GM19455 (cell line): Measurements from ENCODE around the gene ASB5.
"Not testable (repeated sequence)": the region's sequence is repeated elsewhere in the genome, so short reads cannot be mapped to it uniquely, and the experiment has no call there.

Experiments
- ATAC-seq: cut with Tn5 transposase; IDR thresholded peaks from one replicate; pipeline ENCODE4 v1.9.1; 2021; ENCODE audit not compliant: unreplicated experiment

ASB5 gene

GRCh38 chr4:176268963-176269362 lies at the start of gene ASB5:
Gene ASB5 (minus strand): TSS chr4:176269222. CDS start chr4:176269108, 114 bp downstream.
- ATAC-seq = no peak

- no peak for ATAC-seq
Observed at GRCh38 chr4:176313596-176314336, 44.7 kb upstream of the ASB5 start.

- no peak for ATAC-seq
Observed at GRCh38 chr4:176309772-176310171, 40.8 kb upstream of the ASB5 start.

GRCh38 chr4:176309046-176309445 lies 40.0 kb upstream of the ASB5 start:
- peak; percentile 99 for ATAC-seq

GRCh38 chr4:176308441-176308840 lies 39.4 kb upstream of the ASB5 start:
- ATAC-seq = peak; percentile 68

GRCh38 chr4:176307666-176307930 lies 38.6 kb upstream of the ASB5 start:
- no peak for ATAC-seq

GRCh38 chr4:176306837-176307665 lies 38.0 kb upstream of the ASB5 start:
- ATAC-seq = no peak

GRCh38 chr4:176303938-176304337 lies 34.9 kb upstream of the ASB5 start:
- no peak for ATAC-seq

- no peak for ATAC-seq
Observed at GRCh38 chr4:176302283-176303275, 33.6 kb upstream of the ASB5 start.

GRCh38 chr4:176300565-176300964 lies 31.5 kb upstream of the ASB5 start:
- no peak for ATAC-seq

GRCh38 chr4:176300036-176300435 lies 31.0 kb upstream of the ASB5 start:
- no peak for ATAC-seq

GRCh38 chr4:176298664-176299063 lies 29.6 kb upstream of the ASB5 start:
- ATAC-seq = no peak

- not testable (repeated sequence) for ATAC-seq
Observed at GRCh38 chr4:176295907-176296306, 26.9 kb upstream of the ASB5 start.

GRCh38 chr4:176293660-176294059 lies 24.6 kb upstream of the ASB5 start:
- no peak for ATAC-seq

- ATAC-seq = no peak
Observed at GRCh38 chr4:176292920-176293319, 23.9 kb upstream of the ASB5 start.

GRCh38 chr4:176291748-176292147 lies 22.7 kb upstream of the ASB5 start:
- no peak for ATAC-seq

GRCh38 chr4:176290520-176290919 lies 21.5 kb upstream of the ASB5 start:
- ATAC-seq = no peak

GRCh38 chr4:176289561-176289960 lies 20.5 kb upstream of the ASB5 start:
- ATAC-seq = no peak

GRCh38 chr4:176288020-176288419 lies 19.0 kb upstream of the ASB5 start:
- ATAC-seq = no peak

- no peak for ATAC-seq
Observed at GRCh38 chr4:176287546-176287945, 18.5 kb upstream of the ASB5 start.

GRCh38 chr4:176286728-176287127 lies 17.7 kb upstream of the ASB5 start:
- ATAC-seq = no peak
